HG03521 (cell line): ENCODE results near the gene MTA2.
"Not testable (repeated sequence)": the region's sequence is repeated elsewhere in the genome, so short reads cannot be mapped to it uniquely, and the experiment has no call there.

Source experiments
- ATAC-seq: cut with Tn5 transposase; IDR thresholded peaks from one replicate; pipeline ENCODE4 v1.9.1; 2021; ENCODE audit warnings: mild to moderate bottlenecking, moderate library complexity; ENCODE audit not compliant: unreplicated experiment

Gene MTA2

DNA sequence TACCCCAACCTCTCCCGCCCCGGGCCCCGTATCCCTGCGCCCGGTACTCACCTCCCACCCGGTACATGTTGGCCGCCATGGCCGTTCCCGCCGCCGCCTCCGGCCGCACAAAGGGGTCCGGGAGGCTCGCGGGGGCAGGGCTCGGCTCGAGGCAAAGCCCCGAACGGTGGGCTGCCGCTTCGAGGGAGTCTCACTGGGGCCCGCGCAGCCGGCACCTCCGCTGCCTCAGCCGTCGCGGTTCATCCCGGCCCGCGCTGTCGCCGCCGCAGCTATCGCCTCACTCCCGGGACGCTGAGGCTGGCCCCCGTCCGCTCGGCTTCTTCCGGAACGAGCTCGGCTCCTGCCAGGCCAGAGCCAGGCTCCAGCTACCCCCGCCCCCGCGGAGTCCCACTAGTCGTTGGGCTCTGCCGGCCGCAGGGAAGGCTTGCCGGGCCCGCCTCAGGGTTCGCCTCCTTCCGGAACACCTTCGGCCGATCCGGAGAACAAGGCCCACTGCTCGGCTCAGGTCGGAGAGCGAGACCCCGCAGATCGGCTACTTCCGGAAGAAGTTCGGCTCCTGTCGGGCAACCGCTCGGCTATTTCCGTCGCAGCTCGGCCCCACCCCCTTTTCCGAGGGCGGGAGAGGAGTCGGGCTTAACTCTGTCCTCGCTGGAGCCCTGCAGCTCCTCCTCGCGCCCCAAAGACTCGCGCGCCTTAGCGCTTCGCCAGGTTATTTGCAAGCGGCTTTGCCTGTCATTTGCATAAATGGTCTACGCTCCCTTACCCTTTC is at the start of gene MTA2:
Gene MTA2 (minus strand): TSS at position 494 of the 769 bp plus-strand sequence. CDS start 415 bp downstream, at position 79.
- peak; percentile 74 for ATAC-seq

DNA sequence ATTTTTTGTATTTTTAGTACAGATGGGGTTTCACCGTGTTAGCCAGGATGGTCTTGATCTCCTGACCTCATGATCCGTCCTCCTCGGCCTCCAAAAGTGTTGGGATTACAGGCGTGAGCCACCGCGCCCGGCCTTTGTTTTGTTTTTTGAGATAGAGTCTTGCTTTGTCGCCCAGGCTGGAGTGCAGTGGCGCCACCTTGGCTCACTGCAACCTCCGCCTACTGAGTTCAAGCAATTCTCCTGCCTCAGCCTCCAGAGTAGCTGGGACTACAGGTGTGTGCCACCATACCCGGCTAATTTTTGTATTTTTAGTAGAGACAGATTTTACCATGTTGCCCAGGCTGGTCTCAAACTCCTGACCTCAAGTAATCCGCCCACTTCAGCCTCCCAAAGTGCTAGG is 48.6 kb upstream of the MTA2 start:
- not testable (repeated sequence) for ATAC-seq

- no peak for ATAC-seq
These were observed 47.8 kb upstream of the MTA2 start for GRCh38 chr11:62649486-62649885.

DNA sequence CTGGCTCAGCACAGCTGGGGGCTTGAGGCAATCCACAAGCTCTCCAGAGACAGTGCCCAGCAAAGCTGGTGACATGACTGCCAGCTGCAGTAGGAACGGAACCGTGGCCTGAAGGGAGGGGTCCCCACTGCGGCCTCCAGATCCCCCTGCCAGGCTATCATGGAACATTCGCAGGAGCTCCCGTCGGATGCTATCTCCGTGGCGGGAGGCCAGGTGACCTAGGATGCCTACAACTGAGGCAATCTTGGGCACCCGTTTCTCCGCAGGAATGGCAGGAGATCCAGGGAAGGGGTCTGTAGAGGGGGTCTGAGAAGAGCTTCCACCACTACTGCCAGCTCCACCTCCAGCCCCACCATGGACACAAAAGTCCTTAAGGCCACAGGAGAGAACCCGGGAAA is 47.3 kb upstream of the MTA2 start:
- ATAC-seq: no peak

DNA sequence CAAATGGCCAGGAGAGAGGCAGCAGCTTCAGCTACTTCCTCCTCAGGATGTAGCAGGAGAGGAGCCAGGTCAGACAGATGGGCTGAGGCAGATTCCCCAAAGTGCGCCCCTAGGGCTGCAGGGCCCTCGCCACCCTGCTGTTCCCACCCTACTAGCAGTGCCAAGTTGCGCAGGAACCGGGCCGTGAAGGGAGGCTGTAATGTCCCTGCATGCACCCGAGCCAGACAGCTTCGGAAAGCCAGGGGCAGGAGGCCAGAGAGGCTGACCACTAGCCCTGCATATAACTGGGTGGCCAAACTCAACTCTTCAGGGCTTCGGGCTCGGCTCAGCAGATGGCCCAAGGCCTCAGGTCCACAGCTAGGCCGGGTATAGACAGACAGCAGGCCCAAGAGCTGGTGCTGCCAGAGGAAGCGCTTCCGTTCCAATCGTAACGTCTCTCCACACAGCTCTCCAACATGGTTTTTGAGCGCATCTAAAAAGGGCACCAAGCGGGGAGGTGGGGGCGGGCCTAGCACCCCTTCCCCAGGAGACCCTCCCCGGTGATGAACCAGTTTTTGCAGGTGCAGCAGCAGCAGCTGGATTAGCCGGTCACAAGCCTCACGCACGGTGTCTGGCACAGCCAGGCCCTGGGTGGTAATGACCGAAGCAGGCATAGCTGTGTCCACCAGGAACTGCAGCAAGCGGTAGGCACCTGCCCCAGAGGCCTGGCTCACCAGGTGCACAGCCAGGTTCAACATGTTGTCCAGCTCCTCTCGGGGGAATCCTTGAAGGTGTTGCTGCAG is 46.7 kb upstream of the MTA2 start:
- ATAC-seq: no peak

DNA sequence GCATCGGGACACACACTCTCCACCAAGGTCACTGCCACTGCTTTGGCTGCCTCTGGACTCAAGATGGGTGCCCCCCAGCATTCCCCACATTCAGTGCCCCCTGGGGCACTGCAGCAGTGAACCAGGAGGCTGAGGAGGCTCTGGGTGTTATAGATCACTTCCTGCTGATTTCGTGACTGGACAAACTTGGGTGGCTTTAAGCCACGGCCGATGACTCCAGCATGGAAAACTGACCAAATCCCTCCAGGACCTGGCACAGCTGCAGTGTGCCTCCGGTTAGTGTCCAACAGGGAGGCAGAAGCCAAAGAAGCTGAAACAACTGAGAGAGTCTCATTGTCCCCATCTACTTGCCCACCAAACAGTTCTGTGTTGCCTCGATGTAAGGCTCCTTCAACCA is 45.9 kb upstream of the MTA2 start:
- ATAC-seq: no peak

DNA sequence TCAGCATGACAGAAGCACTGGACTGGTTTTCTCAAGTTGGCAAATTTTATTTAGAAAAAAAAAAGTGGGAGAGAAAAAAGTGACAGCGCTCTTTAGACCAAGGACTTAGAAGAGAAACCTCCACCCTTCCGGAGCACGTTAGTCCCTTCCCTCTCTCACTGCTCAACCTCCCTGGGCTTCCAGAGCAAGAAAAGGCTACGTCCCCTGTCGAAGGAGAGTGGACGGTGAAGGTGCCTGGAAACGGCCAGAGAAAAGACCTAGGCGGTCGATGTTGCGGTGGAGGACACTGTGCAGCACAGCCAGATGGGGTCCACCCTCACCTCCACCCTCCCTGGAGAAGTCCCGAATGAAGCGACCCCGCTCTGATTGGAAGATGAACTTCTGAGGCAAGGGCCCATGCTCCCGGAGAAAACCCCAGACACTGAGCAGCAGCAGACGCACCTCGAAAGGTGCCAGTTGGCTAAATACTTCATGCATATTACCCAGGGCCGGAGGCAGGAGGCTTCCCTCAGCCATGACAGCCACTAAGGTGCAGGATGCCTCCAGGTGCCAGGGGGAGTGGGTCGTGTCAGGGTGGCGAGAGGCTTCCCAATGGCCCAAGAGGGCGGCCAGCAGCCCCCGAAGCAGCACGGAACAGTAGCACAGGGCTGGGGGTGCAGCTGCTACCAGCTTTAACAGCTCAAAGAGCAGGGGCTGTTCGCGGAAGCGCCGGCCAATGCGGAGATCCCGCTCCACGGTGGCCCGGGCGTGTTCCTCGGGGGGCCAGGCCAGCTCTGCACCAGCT is 45.4 kb upstream of the MTA2 start:
- no peak for ATAC-seq

- ATAC-seq: peak; percentile 95
These were observed 44.5 kb upstream of the MTA2 start, which contains the start of gene GANAB for GRCh38 chr11:62645946-62646824. TSS of gene GANAB (minus strand) at chr11:62646613. CDS start at chr11:62646599, 14 bp downstream.

- ATAC-seq: no peak
These were observed 43.9 kb upstream of the MTA2 start for GRCh38 chr11:62645671-62645945.

DNA sequence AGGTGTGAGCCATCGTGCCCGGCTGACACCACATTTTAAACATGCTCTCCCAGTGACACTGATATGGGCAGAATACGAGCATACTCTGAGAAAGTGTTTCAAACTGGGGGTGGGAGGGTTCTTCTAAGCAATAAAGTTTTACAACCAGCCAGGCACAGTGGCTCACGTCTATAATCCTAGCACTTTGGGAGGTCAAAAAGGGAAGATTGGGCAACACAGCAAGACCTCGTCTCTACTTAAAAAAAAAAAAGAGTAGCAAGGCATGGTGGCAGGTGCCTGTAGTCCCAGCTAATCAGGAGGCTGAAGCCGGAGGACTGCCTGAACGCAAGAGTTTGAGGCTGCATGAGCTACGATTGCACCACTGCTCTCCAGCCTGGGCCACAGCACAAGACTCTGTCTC is 42.6 kb upstream of the MTA2 start:
- ATAC-seq: no peak

- ATAC-seq: no peak
These were observed 30.8 kb upstream of the MTA2 start for GRCh38 chr11:62632492-62632891.

- ATAC-seq: no peak
These were observed 26.0 kb upstream of the MTA2 start for GRCh38 chr11:62627713-62628112.

DNA sequence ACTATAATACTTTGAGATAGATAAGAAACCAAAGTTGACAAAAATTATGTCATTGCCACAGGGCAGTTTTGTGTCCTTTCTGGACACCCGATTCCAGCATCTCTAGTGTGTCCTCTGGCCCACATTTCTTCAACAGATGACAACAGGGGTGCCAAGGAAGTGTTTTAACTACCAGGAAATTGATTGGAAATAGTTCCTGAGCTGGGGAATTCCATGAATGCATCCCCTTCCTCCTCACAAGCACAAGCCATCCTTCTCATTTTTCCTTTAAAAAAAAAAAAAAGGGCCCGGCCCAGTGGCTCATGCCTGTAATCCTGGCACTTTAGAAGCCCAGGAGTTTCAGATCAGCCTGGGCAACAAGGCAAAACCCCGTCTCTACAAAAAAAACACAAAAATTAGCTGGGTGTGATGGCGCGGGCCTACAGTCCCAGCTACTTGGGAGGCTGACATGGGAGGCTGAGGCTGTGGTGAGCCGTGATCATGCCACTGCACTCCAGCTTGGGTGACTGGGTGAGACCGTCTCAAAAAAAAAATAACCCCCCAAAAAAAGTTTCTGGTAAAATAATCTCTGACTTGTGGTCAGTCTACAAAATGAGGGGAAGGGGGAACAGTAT is 20.9 kb upstream of the MTA2 start:
- ATAC-seq: no peak

DNA sequence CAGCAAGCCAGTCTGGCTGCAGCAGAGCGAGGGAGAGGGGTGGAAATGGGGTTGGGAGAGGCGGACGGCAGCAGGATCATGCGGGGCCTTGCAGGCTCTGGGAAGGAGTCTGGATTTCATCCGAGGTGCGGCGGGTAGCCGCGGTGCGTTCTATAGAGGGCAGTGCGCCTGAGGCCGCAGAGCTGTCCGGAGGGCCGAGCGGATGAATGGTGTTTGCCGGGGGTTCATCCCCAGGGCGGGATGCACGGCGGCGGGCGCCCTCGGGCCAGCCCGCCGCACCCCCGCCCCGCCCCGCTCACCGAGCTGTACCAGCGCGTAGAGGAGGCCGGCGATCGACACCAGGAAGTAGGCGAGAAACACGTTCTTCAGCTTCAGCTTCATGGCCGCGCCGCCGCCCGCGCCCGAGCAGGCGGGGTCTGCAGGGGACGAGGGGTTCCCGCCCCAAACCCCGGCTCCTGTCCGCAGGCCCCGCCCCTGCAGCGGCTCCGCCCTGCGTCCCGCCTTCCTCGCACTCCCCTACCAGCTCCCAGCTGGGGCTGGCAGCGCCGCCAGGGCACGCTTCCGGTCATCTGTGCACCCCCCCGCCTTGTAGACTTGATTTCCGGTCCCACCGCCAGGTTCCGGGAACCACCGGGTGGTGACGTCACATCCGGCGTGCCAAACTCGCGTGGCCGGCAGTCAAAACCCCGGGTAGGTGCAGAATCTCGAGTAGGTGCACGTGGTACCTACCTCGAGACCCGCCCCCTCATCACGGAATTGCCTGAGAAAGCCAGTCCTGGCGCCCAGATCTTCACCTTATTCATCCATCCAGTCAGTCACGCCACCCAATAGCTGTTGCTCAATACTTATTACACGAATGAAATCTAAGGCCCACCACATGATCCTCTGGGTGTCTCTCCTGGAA is 20.2 kb upstream of the MTA2 start, which contains the start of gene B3GAT3:
Gene B3GAT3 (minus strand): TSS at position 420 of the 904 bp plus-strand sequence. CDS start 39 bp downstream, at position 381.
- ATAC-seq: peak; percentile 96

DNA sequence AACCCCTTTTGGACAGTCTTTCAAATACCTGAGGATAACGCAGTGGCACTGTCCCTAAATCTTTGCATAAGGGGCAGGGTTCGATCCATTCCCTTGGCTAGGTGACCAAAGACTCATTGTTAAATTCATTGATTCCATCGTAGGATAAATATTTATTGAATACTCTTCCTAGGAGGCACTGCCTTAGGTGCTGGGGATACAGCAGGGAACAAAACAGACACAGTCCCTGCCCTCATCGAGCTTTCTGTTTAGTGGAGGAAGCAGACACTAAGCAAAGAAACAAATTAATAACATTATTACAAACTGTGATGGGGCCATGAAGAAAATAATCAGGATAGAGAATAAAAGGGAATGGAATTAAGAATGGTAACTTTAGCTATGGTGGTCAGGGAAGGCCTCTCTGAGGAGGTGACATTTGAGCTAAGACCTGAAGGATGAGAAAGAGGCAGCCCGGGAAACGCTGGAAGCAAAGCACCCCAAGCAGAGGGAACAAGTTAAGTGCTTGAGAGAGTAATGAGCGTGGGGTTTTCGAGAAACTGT is 19.4 kb upstream of the MTA2 start:
- no peak for ATAC-seq

DNA sequence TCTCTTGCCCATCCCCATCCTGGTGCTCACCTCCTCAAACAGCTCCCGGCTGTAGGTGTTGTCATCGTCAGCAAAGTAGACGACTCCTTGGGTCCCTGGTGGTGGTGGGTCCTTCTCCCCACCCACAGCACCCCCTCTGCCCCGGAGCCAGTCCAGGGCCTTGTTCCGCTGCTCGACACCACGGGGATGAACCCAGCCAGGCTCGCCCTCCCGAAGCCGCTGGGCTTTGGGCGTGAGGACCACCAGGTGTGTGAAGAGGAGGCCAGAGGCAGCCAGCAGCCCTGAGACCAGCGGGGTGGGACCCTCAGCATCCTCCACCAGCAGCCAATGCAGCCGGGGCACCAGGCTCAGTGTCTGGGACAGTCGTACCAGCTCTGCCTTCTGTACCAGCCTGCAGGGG is 15.3 kb upstream of the MTA2 start:
- not testable (repeated sequence) for ATAC-seq

- ATAC-seq: no peak
These were observed 13.9 kb upstream of the MTA2 start for GRCh38 chr11:62615521-62615920.

DNA sequence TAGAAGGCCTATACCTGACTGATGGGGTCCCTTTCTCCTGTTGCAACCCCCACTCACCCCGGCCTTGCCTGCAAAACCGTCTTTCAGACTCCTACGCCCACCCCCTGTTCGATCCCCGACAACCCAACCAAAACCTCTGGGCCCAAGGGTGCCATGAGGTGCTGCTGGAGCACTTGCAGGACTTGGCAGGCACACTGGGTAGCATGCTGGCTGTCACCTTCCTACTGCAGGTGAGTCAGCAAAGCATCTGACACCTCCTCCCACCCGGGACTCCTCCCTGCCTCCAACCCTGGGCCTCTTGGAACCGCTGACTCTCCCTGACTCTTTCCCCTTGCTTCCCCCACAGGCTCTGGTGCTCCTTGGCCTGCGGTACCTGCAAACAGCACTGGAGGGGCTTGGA is 12.6 kb upstream of the MTA2 start:
- ATAC-seq: no peak

GRCh38 chr11:62613291-62613778 is 11.7 kb upstream of the MTA2 start:
- no peak for ATAC-seq
